Aorta (tissue), 5 donors: Measurements from ENCODE around the gene FGD2. TPM values are rescaled to one million over a fixed set of nuclear protein-coding genes. Genes with fewer than 3 reads are reported as not detected.

Source experiments
- ATAC-seq: fragments of 200-7000 bp; cut with Tn5 transposase; one replicate; pipeline ENCODE4 v1.9.1; 2022; ENCODE audit warnings: moderate library complexity; ENCODE audit not compliant: low FRiP score
- DNase-seq, 2 donors: peaks; one replicate each; pipeline ENCODE4 v3.0.0-alpha.2; 2020
- H3K27ac ChIP-seq, 2 donors: one replicate each; pipeline ENCODE4 v1.5.1; 2013; ENCODE audit warnings: low read length in 2 of 2, mild to moderate bottlenecking in 2 of 2, moderate library complexity in 2 of 2, control low read depth in 1 of 2, inconsistent platforms in 1 of 2, low read depth in 1 of 2
- H3K27me3 ChIP-seq, 2 donors: one replicate each; pipeline ENCODE4 v1.6.1; 2013; ENCODE audit warnings: control low read depth in 1 of 2, low read length in 1 of 2, mild to moderate bottlenecking in 1 of 2, moderate library complexity in 1 of 2; ENCODE audit not compliant: insufficient read depth in 2 of 2, control insufficient read depth in 1 of 2
- H3K36me3 ChIP-seq, 2 donors: one replicate each; pipeline ENCODE4 v1.6.1; 2013; ENCODE audit warnings: control low read depth in 1 of 2, low read length in 1 of 2, mild to moderate bottlenecking in 1 of 2; ENCODE audit not compliant: insufficient read depth in 2 of 2, control insufficient read depth in 1 of 2
- H3K4me1 ChIP-seq, 2 donors: one replicate each; pipeline ENCODE4 v1.6.1; 2013; ENCODE audit warnings: low read length in 2 of 2, control low read depth in 1 of 2, mild to moderate bottlenecking in 1 of 2, moderate library complexity in 1 of 2; ENCODE audit not compliant: insufficient read depth in 2 of 2, control insufficient read depth in 1 of 2
- H3K4me3 ChIP-seq, 2 donors: one replicate each; pipeline ENCODE4 v1.5.1; 2013; ENCODE audit warnings: low read length in 2 of 2, control low read depth in 1 of 2, mild to moderate bottlenecking in 1 of 2
- H3K9me3 ChIP-seq: one replicate; pipeline ENCODE4 v1.6.1; 2013; ENCODE audit warnings: mild to moderate bottlenecking, low read length; ENCODE audit not compliant: control insufficient read depth
- WGBS, 2 donors: extraction: QIAGEN DNeasy Blood & Tissue Kit; methylation state at CpG; one replicate each; pipeline ENCODE4 v1.1.7; 2013; 5-methylcytosine and 5-hydroxymethylcytosine counted together
- intact Hi-C, 2 donors: fragments of 100-400 bp; cut with DNase I; formaldehyde crosslinking; loops; one replicate each; pipeline versions ENCODE4 v1.14.2 to v1.15.0; 2022
- long read RNA-seq, 2 donors: library from polyadenylated mRNA; unstranded; transcript quantifications; one replicate each; pipeline ENCODE4 v2.0.0, GENCODE V29; 2020 to 2021
- polyA plus RNA-seq, 2 donors: library from polyadenylated mRNA; stranded (reverse); fragments of 200-250 nt; gene quantifications; one replicate each; pipeline ENCODE4 v1.2.3, GENCODE V29; 2013
- total RNA-seq, 2 donors: library from RNA; stranded (reverse); fragmentation: NEBNext Ultra II Directional; extraction: Animal tissue kit (Norgen Biotek cat#: 25700); gene quantifications; one replicate each; pipeline ENCODE4 v1.2.1, GENCODE V29; 2021
- donor health status: healthy with polysubstance abuse.
- donor health status: Bipolar disorder and iron deficiency.
- donor health status: DM: no; HTN: no; CAD: no.
- donor health status: DM: no; HTN: no; CAD: no.
- donor health status: DM: yes; HTN: yes; CAD: no.

FGD2 gene, protein sequence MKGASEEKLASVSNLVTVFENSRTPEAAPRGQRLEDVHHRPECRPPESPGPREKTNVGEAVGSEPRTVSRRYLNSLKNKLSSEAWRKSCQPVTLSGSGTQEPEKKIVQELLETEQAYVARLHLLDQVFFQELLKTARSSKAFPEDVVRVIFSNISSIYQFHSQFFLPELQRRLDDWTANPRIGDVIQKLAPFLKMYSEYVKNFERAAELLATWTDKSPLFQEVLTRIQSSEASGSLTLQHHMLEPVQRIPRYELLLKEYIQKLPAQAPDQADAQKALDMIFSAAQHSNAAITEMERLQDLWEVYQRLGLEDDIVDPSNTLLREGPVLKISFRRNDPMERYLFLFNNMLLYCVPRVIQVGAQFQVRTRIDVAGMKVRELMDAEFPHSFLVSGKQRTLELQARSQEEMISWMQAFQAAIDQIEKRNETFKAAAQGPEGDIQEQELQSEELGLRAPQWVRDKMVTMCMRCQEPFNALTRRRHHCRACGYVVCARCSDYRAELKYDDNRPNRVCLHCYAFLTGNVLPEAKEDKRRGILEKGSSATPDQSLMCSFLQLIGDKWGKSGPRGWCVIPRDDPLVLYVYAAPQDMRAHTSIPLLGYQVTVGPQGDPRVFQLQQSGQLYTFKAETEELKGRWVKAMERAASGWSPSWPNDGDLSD
- total RNA-seq (10 to 100 TPM; 19.9 to 33.9 TPM), polyA plus RNA-seq (10 to 100 TPM in 1 of 2 donors, 1 to 10 TPM in 1; 2.2 to 12.9 TPM)
- long read RNA-seq, donor 1, partial matches to known transcripts: 0 of 12 reads
- long read RNA-seq, donor 1, other reads (novel, unspliced or antisense): 5 of 12 reads
- long read RNA-seq, donor 2, partial matches to known transcripts: 2 of 3 reads
- long read RNA-seq, donor 2, other reads (novel, unspliced or antisense): 0 of 3 reads

DNA sequence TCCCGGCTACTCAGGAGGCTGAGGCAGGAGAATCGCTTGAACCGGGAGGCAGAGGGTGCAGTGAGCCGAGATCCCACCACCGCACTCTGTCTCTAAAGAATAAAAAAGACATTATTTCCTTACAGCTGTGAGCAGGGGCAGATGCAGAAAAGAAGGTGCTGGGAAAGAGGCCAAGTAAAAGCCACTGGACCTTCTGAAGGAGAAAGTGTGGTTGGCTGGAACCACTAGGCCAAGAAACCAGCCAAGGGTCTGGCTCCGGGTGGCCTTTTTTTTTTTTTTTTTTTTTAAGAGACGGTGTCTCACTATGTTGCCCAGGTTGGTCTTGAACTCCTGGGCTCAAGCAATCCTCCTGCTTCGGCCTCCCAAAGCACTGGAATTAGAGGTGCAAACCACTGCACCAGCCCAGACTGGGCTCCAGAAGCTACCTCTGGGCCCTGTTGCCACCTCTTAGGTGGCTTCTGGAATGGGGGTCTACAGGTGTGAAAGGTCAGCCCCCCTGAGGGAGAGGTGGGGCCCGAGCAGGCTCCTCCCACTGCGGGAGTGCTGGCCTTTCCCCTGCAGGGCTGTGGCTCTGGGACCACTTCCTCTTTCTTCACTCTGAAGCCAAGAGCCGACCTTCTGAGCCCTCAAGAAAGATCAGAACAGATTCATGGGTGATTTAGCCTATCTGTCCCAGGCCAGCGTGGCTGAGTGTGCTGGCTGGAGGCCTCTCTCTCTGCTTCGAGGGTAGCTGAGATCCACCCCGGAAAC lies at the start of gene FGD2:
Gene FGD2, plus strand, starts transcription at position 595 of the 750 bp plus-strand sequence. CDS start 163 bp downstream, outside the sequence.
- no peaks in the 10 kb centered on the region for H3K4me1 ChIP-seq
- no peaks in the 10 kb centered on the region for H3K36me3 ChIP-seq
- H3K27ac ChIP-seq: no peak within 1 kb of the TSS
- H3K4me3 ChIP-seq: no peak within 1 kb of the TSS
- 74 to 75% methylated on average over 14 of the region's 14 CpGs for WGBS, 2 donors
- no peak for ATAC-seq
- H3K9me3 ChIP-seq: no peaks in the 10 kb centered on the region
- peak in 1 of 2 donors; percentile 50 for DNase-seq
- H3K27me3 ChIP-seq: no peaks in the 10 kb centered on the region
- intact Hi-C loops: no loop called here

DNA sequence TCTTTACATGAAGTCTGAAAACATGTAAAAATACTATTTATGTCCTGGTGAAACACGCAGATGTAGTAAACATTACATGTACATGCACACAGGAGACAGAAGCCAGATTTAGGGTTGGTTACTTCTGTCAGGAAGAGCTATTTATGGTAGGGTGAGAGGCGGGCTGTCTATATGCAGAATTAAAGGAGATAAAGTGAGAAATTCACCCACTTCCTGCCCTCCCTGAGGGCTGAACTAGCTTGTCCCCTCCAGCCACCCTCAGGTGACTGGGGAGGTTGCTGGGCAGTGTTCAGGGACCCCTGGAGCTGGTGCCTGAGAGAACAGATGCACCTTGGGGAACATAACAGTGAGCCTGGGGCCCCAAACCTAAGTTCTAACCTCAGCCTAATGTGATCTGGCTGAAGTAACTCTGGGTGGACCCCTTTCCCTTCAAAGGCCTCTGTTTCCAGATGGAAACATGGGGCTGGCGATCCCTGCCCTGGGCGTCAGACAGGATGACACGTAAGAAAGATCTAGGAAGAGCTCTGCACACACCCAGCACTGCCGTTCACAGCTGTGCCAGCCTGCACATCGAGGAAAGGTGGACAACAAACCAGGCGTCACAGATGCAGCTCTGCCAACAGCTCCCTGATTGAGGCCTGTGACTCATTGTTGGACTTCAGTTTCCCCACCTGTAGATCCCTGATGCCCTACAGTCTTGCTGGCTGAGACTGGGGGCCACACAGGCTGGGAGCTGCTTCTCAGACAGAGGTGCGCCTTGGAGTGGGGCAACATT lies 49.6 kb upstream of the FGD2 start:
- intact Hi-C loops: no loop called here
- Histone ChIP-seq H3K4me3 (no peak overlapping the region), H3K4me1 (no peaks in the 10 kb centered on the region), H3K36me3 (no peaks in the 10 kb centered on the region), H3K27ac (no peak overlapping the region), H3K27me3 (no peaks in the 10 kb centered on the region), H3K9me3 (no peaks in the 10 kb centered on the region)
- 84 to 85% methylated on average over 9 of the region's 9 CpGs for WGBS, 2 donors
- DNase-seq: peak in 1 of 2 donors; percentile 64
- no peak for ATAC-seq

DNA sequence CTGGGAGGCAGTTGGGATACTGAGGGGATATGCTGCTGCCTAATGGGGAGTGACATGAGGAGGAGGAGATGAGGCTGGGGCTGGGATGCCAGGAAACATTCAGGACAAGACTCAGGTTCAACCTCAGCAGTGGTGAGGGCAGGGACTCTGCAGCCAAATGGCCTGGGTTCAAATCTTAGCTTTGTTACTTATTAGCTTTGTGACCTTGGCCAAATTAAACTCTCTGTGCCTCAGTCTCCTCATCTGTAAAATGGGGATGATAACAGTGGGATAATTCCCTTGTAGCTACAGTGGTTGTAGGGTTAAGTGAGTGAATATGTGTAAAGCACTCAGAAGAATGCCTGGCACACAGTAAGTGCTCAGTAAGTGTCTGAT lies 49.0 kb upstream of the FGD2 start:
- intact Hi-C loops: no loop called here
- H3K27ac ChIP-seq: no peak overlapping the region
- no peak for DNase-seq
- H3K4me3 ChIP-seq: no peak overlapping the region
- no peaks in the 10 kb centered on the region for H3K27me3 ChIP-seq
- no peak for ATAC-seq
- no peaks in the 10 kb centered on the region for H3K4me1 ChIP-seq
- no peaks in the 10 kb centered on the region for H3K36me3 ChIP-seq
- no peaks in the 10 kb centered on the region for H3K9me3 ChIP-seq

DNA sequence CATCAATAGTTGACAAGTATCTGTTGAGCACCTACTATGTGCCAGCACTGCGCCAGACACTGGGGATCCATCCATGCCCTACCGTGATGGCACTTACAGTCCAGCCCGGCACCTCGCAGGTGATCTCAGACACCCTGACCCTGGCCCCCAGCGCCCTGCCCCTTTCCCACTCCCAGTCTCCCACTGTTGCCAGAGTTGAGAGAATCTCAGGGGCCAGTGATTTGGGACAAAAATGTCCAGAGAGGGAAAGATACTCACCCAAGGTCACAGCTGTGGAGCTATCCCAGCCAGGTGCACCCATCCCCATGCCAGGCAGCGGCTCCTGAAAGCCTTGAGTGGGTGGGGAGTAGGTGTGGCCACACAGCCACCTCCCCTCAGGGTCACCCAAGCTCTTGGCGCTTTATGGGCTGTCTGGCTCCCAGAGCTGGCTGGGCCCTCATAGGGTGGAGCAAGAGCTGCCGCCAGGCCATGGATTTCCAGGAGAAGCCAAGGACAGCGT lies 47.6 kb upstream of the FGD2 start:
- 93 to 94% methylated on average over 9 of the region's 9 CpGs for WGBS, 2 donors
- H3K4me1 ChIP-seq: no peaks in the 10 kb centered on the region
- ATAC-seq (no peak), DNase-seq (peak in 1 of 2 donors; percentile 57)
- no peak overlapping the region for H3K27ac ChIP-seq
- H3K4me3 ChIP-seq: no peak overlapping the region
- intact Hi-C loops: no loop called here
- H3K9me3 ChIP-seq: no peaks in the 10 kb centered on the region
- no peaks in the 10 kb centered on the region for H3K36me3 ChIP-seq
- no peaks in the 10 kb centered on the region for H3K27me3 ChIP-seq

DNA sequence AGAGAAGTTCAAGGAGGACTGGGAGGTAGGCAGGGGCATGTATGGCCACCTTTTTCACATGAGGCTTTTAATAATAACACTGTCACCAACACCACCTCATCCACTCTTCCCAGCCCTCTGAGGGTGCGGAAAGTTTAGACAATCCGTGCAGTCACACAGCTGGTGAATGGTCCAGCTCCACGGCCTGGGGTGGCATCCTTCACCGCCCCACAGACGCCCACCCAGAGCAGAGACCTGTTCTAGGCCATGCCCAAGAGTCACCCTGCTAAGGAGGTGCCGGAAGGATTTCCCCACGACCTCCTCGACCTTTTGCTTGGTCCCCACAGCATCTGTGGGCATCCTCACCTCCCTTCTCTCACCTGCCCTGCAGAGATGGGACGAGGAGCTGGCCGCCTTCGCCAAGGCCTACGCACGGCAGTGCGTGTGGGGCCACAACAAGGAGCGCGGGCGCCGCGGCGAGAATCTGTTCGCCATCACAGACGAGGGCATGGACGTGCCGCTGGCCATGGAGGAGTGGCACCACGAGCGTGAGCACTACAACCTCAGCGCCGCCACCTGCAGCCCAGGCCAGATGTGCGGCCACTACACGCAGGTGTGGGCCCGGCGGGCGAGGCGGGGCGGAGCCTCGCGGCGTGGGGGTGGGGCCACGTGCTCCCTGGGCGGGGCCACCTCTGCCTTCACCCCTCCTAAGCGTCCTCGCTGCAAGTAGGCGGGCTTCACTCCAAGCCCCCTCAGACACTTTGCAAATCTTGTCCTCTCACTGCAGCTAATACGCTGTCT lies 46.5 kb upstream of the FGD2 start:
- Histone ChIP-seq H3K27ac (no peak overlapping the region), H3K36me3 (no peaks in the 10 kb centered on the region), H3K4me1 (no peaks in the 10 kb centered on the region), H3K27me3 (no peaks in the 10 kb centered on the region), H3K4me3 (no peak overlapping the region), H3K9me3 (no peaks in the 10 kb centered on the region)
- 85 to 86% methylated on average over 42 to 44 of the region's 44 CpGs for WGBS, 2 donors
- no peak for DNase-seq
- intact Hi-C loops: no loop called here
- ATAC-seq: no peak

DNA sequence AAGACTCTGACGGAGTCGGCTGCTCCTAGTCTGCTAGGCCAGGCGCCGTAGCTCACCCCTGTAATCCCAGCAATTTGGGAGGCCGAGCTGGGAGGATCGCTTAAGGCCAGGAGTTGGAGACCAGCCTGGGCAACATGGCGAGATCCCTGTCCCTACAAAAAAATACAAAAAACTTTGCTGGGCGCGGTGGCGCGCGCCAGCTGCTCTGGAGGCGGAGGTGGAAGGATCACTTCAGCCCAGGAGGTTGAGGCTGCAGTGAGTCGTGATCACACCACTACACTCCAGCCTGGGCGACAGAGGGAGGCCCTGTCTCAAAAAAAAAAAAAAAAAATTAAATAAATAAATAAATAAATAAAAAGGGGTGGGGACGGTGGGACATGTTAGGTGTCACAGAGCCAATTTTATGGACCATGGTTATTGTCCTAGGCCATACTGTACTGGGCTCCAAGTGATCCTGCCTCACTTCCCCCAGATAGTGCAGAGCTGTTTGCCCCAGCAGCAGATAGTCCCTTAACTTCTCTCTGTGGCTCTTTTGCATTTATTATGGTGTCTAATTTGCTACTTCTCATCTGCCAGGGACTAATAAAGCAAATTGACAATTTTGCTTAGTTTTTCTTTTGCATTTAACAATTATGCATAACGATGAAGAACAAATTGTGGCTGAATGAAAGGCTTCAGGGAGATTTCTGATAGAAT lies 45.8 kb upstream of the FGD2 start:
- no peak overlapping the region for H3K27ac ChIP-seq
- H3K4me3 ChIP-seq: no peak overlapping the region
- H3K36me3 ChIP-seq: no peaks in the 10 kb centered on the region
- no peaks in the 10 kb centered on the region for H3K4me1 ChIP-seq
- no peaks in the 10 kb centered on the region for H3K9me3 ChIP-seq
- WGBS, 2 donors: 90 to 92% methylated on average over 17 of the region's 17 CpGs
- no peaks in the 10 kb centered on the region for H3K27me3 ChIP-seq
- DNase-seq: no peak
- intact Hi-C loops: no loop called here
- no peak for ATAC-seq
